OCI-LY7 (cell line): ENCODE results near the gene COA8. TPM values are rescaled to one million over a fixed set of nuclear protein-coding genes. Genes with fewer than 3 reads are reported as not detected.

Experiments used
- BruUV-seq: library from RNA; stranded (reverse); fragments of 400-500 nt; replicated peaks from 2 replicates; lab custom pipeline; 2021; lab: Mats Ljungman, UMichigan
- CTCF ChIA-PET: fragments of 300-600 bp; sonication (Branson Sonifier 250); formaldehyde crosslinking; loops from one replicate; lab custom pipeline; 2022; ENCODE audit warnings: antibody characterized with exemption; ENCODE audit not compliant: unreplicated experiment; lab: Charles Lee
- POLR2A ChIA-PET: fragments of 300-600 bp; sonication (Branson Sonifier 250); formaldehyde crosslinking; loops from one replicate; lab custom pipeline; 2022; ENCODE audit warnings: antibody characterized with exemption; lab: Charles Lee
- DNase-seq: peaks from one replicate; pipeline ENCODE4 v3.0.0-alpha.2; 2015; ENCODE audit warnings: low spot score
- H2AFZ ChIP-seq: fragments of 200-600 bp; sonication (generic), shearing (Covaris generic); 2 replicates; pipeline ENCODE4 v1.6.1; 2014; ENCODE audit warnings: mild to moderate bottlenecking, antibody characterized with exemption, low read length, moderate library complexity
- H3K27ac ChIP-seq: fragments of 200-600 bp; sonication (generic); 2 replicates; pipeline ENCODE4 v1.5.1; 2014; ENCODE audit warnings: mixed run types, low read depth, mild to moderate bottlenecking, moderate library complexity, low read length, inconsistent platforms; ENCODE audit not compliant: poor library complexity, severe bottlenecking
- H3K36me3 ChIP-seq: fragments of 200-600 bp; sonication (generic); 2 replicates; pipeline ENCODE4 v1.6.1; 2014; ENCODE audit warnings: mild to moderate bottlenecking, antibody characterized with exemption, low read length, moderate library complexity, mixed read lengths; ENCODE audit not compliant: insufficient read depth
- H3K4me1 ChIP-seq: fragments of 200-600 bp; sonication (generic); 2 replicates; pipeline ENCODE4 v1.5.1; 2014; ENCODE audit warnings: mild to moderate bottlenecking, low read length; ENCODE audit not compliant: insufficient read depth, poor library complexity, severe bottlenecking
- H3K4me2 ChIP-seq: fragments of 200-600 bp; sonication (generic); 2 replicates; pipeline ENCODE4 v1.6.1; 2014; ENCODE audit warnings: mild to moderate bottlenecking, low read length
- H3K4me3 ChIP-seq: fragments of 200-600 bp; sonication (generic); 2 replicates; pipeline ENCODE4 v1.5.1; 2014; ENCODE audit warnings: mild to moderate bottlenecking, low read depth, low read length; ENCODE audit not compliant: poor library complexity, severe bottlenecking
- H3K79me2 ChIP-seq: fragments of 200-600 bp; sonication (generic); 2 replicates; pipeline ENCODE4 v1.6.1; 2016; ENCODE audit warnings: low read depth, mild to moderate bottlenecking, low read length, moderate library complexity, mixed read lengths; ENCODE audit not compliant: insufficient read depth
- H3K9me2 ChIP-seq: fragments of 200-600 bp; sonication (generic); 2 replicates; pipeline ENCODE4 v1.6.1; 2016; ENCODE audit warnings: mild to moderate bottlenecking, low read length, mixed read lengths; ENCODE audit not compliant: insufficient read depth
- H3K9me3 ChIP-seq: fragments of 200-600 bp; sonication (generic); 2 replicates; pipeline ENCODE4 v1.6.1; 2014; ENCODE audit warnings: mild to moderate bottlenecking, mixed run types, low read length, mixed read lengths
- H4K20me1 ChIP-seq: fragments of 200-600 bp; sonication (generic); 2 replicates; pipeline ENCODE4 v1.6.1; 2014; ENCODE audit warnings: mild to moderate bottlenecking, antibody characterized with exemption, low read length, moderate library complexity, mixed read lengths; ENCODE audit not compliant: insufficient read depth
- EZH2phosphoT487 ChIP-seq: fragments of 200-600 bp; sonication (generic); IDR thresholded peaks from 2 replicates; pipeline ENCODE4 v1.6.1; 2018; ENCODE audit warnings: low read depth, borderline replicate concordance, mild to moderate bottlenecking, mixed run types, antibody characterized with exemption, low read length, moderate library complexity, mixed read lengths
- intact Hi-C: fragments of 100-400 bp; cut with micrococcal nuclease; formaldehyde crosslinking; loops from one replicate; pipeline ENCODE4 v1.10.0; 2022; ENCODE audit not compliant: unreplicated experiment
- total RNA-seq, 2 experiments: library from RNA; depleted of rRNA in 1 of 2; stranded (reverse); fragments of >200 nt in 1 of 2; shearing (Covaris generic) in 1 of 2; gene quantifications; 2 replicates each; pipeline ENCODE4 v1.2.3, GENCODE V29; 2014 to 2022
- TF ChIP-seq, protein P1 (sequence below): fragments of 200-600 bp; sonication (generic); conservative IDR thresholded peaks from 2 replicates; pipeline ENCODE4 v1.5.1; 2014; ENCODE audit warnings: mild to moderate bottlenecking, antibody characterized with exemption, low read length, moderate library complexity, mixed read lengths

Gene COA8
- total RNA-seq, 2 experiments from 2014 or later, result 18.7 to 33.0 TPM

DNA sequence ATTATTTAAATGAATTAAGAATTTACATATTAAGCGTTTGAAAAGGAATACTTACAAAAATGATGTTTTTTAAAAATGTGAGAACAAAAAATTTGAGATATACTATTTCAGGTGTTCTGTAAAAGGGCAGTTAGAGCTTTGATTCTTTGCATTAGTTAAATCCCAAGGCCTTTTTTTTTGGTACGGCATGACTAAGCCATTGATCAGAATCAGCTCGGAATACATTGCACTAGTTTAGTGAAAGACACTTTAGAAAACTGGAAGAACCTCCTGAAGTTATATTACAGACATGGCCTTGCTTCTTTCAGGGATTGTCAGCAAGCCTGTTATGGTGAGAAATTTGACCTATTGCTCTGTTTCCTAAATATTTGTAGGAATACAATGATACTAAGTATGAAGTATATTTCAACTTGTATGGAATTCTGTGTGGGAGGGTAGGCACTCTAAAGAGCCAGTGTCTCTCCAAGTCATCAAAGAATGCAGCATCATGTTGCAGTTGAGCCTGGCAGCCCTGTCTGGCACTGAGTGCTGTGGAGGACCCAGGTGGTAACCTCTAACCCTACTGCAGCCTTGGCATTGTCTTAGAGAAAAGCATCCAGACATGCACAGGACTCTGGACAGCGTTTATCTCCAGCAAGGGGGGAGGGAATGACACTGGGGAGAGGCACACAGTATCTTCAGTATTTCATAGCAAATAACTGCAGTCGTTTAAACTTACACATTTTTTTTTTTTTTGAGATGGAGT is 67.8 kb downstream of the COA8 start:
- ChIA-PET CTCF (no interaction called here), POLR2A (interaction anchor here (0.7 kb wide), 1 partner anchor 37 kb away, joined by 3 read pairs; no protein-coding TSS in a partner anchor)
- H3K9me3 ChIP-seq, result no peaks in the 10 kb centered on the region
- peaks cover 11% of the 10 kb centered on the region for H4K20me1 ChIP-seq
- no peaks in the 10 kb centered on the region for H3K9me2 ChIP-seq
- DNase-seq, result no peak
- H2AFZ ChIP-seq, result no peak overlapping the region
- TF ChIP-seq, protein P1, sequence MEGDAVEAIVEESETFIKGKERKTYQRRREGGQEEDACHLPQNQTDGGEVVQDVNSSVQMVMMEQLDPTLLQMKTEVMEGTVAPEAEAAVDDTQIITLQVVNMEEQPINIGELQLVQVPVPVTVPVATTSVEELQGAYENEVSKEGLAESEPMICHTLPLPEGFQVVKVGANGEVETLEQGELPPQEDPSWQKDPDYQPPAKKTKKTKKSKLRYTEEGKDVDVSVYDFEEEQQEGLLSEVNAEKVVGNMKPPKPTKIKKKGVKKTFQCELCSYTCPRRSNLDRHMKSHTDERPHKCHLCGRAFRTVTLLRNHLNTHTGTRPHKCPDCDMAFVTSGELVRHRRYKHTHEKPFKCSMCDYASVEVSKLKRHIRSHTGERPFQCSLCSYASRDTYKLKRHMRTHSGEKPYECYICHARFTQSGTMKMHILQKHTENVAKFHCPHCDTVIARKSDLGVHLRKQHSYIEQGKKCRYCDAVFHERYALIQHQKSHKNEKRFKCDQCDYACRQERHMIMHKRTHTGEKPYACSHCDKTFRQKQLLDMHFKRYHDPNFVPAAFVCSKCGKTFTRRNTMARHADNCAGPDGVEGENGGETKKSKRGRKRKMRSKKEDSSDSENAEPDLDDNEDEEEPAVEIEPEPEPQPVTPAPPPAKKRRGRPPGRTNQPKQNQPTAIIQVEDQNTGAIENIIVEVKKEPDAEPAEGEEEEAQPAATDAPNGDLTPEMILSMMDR, result no peak
- TF ChIP-seq EZH2phosphoT487, result no peak
- H3K4me2 ChIP-seq, result peak overlapping the region; percentile 89
- peaks cover 61% of the 10 kb centered on the region for H3K79me2 ChIP-seq
- H3K27ac ChIP-seq, result no peak overlapping the region
- intact Hi-C loops, result no loop called here
- H3K4me1 ChIP-seq, result peaks cover 45% of the 10 kb centered on the region
- H3K36me3 ChIP-seq, result peaks cover 4% of the 10 kb centered on the region; the same call in 1 of the 2 replicates
- peak overlapping the region; percentile 90 for H3K4me3 ChIP-seq
- TSS peak; percentile 87 for BruUV-seq

DNA sequence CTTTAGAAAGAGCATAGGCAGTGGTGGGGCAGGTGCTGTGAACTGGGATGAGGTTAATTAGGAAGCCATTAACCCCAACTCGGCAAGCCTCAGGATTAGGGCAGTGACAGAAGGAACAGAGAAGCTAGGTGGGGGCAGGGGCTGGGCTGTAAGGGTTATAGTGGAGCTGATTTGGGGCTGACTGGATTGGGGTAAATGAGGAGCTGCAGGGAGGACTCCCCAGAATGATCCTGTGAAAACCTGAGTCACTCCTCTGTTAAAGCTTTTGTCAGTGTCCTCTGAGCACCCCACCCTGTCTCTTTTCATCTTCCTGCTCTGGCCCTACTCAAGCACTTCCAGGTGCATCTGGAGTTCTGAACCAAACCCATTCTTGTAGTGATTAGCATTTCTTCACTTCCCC is 70.6 kb downstream of the COA8 start:
- POLR2A ChIA-PET, result interaction anchor here (0.6 kb wide), 1 partner anchor 30 kb away, joined by 3 read pairs; no protein-coding TSS in a partner anchor
- intact Hi-C loops, result no loop called here

More for the DNA sequence above, 70.6 kb downstream of the COA8 start:
- Histone ChIP-seq H3K9me2 (no peaks in the 10 kb centered on the region), H3K79me2 (peaks cover 89% of the 10 kb centered on the region), H3K9me3 (no peaks in the 10 kb centered on the region), H3K27ac (no peak overlapping the region), H3K36me3 (peaks cover 30% of the 10 kb centered on the region), H3K4me1 (peaks cover 24% of the 10 kb centered on the region), H3K4me3 (no peak overlapping the region), H2AFZ (no peak overlapping the region), H3K4me2 (no peak overlapping the region), H4K20me1 (peaks cover 16% of the 10 kb centered on the region)
- no peak for DNase-seq
- CTCF ChIA-PET, result no interaction called here
- no TSS peak for BruUV-seq
- no peak for TF ChIP-seq EZH2phosphoT487
- TF ChIP-seq, protein P1, result no peak
